ENCODE results near the gene ZNF410. TPM values are rescaled to one million over a fixed set of nuclear protein-coding genes. Genes with fewer than 3 reads are reported as not detected.

Gene ZNF410
- total RNA-seq, 2 experiments from 2014 or later: 53.8 to 56.4 TPM

DNA sequence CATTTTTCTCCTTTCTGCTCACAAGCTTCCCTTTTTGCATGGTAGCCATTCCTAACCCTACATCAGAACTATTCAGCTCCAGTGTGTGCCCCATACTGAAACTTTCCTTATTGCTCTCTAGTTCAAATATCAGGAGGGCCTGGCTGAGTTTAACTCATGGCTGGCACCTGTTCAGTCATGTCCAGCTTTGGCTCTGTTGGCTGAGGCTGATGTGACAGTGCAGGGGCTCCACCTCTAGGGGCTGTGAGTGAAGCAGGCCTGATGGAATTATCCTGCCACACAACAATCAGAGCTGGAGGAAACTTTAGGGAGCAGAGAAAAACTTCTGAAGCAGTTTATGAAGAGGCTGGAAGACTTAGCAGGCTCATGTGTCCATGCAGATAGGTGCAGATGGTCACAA is 71.9 kb downstream of the ZNF410 start:
- DNase-seq: no peak
- H3K36me3 Mint-ChIP-seq: peaks cover 12% of the 10 kb centered on the region
- H3K9me3 Mint-ChIP-seq: no peaks in the 10 kb centered on the region
- H3K4me1 Mint-ChIP-seq: no peaks in the 10 kb centered on the region
- H3K4me3 Mint-ChIP-seq: no peak overlapping the region
- peak overlapping the region; percentile 22 for H3K27ac Mint-ChIP-seq
- no peaks in the 10 kb centered on the region for H3K27me3 Mint-ChIP-seq

DNA sequence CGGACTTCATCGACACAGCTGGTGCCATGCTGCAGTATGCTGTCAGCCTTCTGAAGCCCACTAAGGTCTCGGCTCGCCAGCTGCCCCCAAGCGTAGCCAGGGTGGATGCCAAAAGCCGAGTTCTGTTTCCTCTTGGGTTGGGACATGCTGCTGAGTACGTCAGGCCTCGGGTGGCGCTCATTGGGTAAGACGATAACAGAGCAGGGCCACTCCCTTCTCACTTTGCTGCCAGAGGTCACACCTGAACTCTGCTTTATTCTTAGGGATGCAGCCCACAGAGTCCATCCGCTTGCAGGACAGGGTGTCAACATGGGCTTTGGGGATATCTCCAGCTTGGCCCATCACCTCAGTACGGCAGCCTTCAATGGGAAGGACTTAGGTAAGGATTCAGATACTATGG is 74.5 kb downstream of the ZNF410 start:
- H3K36me3 Mint-ChIP-seq: peaks cover 10% of the 10 kb centered on the region
- H3K27ac Mint-ChIP-seq: no peak overlapping the region
- no peaks in the 10 kb centered on the region for H3K9me3 Mint-ChIP-seq
- no peak overlapping the region for H3K4me3 Mint-ChIP-seq
- no peaks in the 10 kb centered on the region for H3K4me1 Mint-ChIP-seq
- H3K27me3 Mint-ChIP-seq: no peaks in the 10 kb centered on the region
- no peak for DNase-seq

DNA sequence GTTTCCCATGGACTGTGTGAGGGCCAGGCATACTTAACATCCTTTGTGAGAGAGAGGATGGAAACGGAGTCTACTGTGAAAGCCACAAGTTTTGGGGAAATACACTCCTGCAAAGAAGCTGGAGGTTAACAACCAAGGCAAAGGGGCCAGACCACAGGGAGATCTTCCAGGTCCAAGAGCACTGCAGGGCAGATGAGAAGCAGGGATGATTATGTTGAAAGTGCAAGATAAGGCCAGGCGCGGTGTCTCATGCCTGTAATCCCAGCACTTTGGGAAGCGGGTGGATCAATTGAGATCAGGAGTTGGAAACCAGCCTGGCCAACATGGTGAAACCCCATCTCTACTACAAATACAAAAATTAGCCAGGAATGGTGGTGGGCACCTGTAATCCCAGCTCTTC is 78.6 kb downstream of the ZNF410 start:
- Mint-ChIP-seq H3K36me3 (peaks cover 14% of the 10 kb centered on the region), H3K4me1 (no peaks in the 10 kb centered on the region), H3K9me3 (no peaks in the 10 kb centered on the region), H3K27ac (no peak overlapping the region), H3K4me3 (no peak overlapping the region), H3K27me3 (no peaks in the 10 kb centered on the region)
- DNase-seq: no peak

DNA sequence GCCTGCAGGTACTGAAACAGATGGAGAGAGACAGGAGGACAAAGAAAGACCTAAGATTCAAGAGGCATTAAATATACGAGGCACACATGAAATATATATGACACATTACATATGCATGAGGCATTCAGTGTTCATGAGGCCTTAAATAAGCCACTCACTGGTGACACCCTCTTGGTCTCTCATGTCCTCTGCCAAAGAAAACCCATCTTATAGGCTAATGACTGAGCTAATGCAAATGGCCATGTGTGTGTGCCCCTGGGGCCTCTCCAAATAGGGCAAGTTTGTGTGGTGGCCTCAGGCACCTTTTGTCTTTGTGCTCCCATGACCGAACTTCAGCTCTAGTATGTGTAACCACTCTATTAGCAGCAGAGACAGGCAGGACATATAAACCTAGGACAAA is 82.2 kb downstream of the ZNF410 start:
- no peak for DNase-seq
- H3K4me1 Mint-ChIP-seq: no peaks in the 10 kb centered on the region
- H3K27me3 Mint-ChIP-seq: no peaks in the 10 kb centered on the region
- H3K9me3 Mint-ChIP-seq: no peaks in the 10 kb centered on the region
- H3K4me3 Mint-ChIP-seq: no peak overlapping the region
- peaks cover 9% of the 10 kb centered on the region for H3K36me3 Mint-ChIP-seq
- H3K27ac Mint-ChIP-seq: no peak overlapping the region

DNA sequence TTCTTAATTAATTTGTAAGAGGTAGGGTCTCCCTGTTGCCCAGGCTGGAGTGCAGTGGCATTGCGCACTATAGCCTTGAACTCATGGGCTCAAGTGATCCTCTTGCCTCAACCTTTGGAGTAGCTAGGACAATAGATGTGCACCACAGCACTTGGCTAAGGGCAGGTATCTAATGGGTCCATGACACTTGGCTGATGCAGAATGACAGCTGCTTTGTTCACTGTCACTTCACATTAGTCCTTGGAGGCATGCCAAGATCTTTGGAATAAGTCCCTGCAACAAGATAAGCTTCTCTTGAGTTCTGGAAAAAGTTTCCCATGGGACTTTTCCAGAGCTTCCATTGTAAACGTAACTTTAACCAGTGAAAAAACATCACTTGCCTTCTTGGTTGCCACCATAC is 86.8 kb downstream of the ZNF410 start:
- Mint-ChIP-seq H3K27ac (no peak overlapping the region), H3K9me3 (no peaks in the 10 kb centered on the region), H3K4me1 (no peaks in the 10 kb centered on the region), H3K4me3 (no peak overlapping the region), H3K27me3 (no peaks in the 10 kb centered on the region), H3K36me3 (peaks cover 3% of the 10 kb centered on the region)
- DNase-seq: no peak

DNA sequence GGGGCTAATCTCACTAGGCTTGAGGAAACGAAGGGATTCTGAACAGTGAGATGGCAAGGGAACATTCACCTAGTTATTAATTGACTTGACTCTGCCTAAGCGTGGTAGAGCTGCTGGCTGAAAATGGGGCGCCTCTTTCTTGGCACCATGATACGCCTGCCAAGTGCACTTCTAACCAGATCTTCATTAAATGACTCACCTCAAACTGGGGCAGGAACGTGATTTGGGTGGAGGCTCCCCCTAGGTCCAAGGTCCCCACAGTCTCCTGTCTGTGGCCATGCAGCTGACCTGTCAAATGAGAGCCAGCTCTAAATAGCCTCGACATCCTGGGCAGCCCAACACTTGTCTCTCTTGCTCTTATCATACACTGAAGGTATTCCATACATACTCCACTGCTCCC is 89.5 kb downstream of the ZNF410 start:
- no peak for DNase-seq
- Mint-ChIP-seq H3K4me3 (no peak overlapping the region), H3K27ac (no peak overlapping the region), H3K36me3 (peaks cover 2% of the 10 kb centered on the region), H3K27me3 (no peaks in the 10 kb centered on the region), H3K4me1 (no peaks in the 10 kb centered on the region), H3K9me3 (no peaks in the 10 kb centered on the region)

DNA sequence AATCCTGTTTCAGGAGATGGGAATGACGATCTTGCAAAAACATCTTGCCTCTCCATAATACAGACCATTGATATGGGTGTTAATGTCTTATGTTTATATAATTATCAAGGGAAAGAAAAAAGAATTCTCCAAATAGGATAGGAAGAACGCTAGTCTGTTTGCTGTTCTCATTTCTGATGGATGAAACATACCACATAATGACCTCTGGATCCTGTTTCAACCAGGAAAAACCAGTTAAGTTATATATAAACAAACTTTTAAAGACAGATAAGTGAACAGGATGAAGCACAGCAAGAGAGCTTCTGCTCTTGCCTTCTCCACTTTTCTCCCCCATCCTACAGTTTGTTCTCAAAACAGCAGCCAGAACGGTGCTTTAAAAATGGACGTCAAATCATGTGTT is 91.2 kb downstream of the ZNF410 start:
- Mint-ChIP-seq H3K36me3 (no peaks in the 10 kb centered on the region), H3K9me3 (no peaks in the 10 kb centered on the region), H3K4me1 (no peaks in the 10 kb centered on the region), H3K27me3 (no peaks in the 10 kb centered on the region), H3K4me3 (no peak overlapping the region), H3K27ac (no peak overlapping the region)
- DNase-seq: no peak

Other genes with a start within 250 kb of the ZNF410 start
- gene DNAL1, start 241.9 kb upstream of the ZNF410 start, total RNA-seq: 10 to 100 TPM in 1 of 2 experiments, 1 to 10 TPM in 1; 7.7 to 11.9 TPM
- 10 to 100 TPM; 26.6 to 28.3 TPM for gene PNMA1, start 172.5 kb upstream of the ZNF410 start, total RNA-seq
- gene PTGR2, start 35.0 kb upstream of the ZNF410 start, total RNA-seq: 1 to 10 TPM; 6.5 to 6.7 TPM
- gene FAM161B, start 63.2 kb downstream of the ZNF410 start, total RNA-seq: 1 to 10 TPM; 1.0 to 1.1 TPM
- gene COQ6, start 63.4 kb downstream of the ZNF410 start, total RNA-seq: 10 to 100 TPM; 16.4 to 18.3 TPM
- gene ENTPD5, start 132.4 kb downstream of the ZNF410 start, total RNA-seq: 10 to 100 TPM in 1 of 2 experiments, 1 to 10 TPM in 1; 8.8 to 10.5 TPM
- 1 to 10 TPM; 1.6 to 1.9 TPM for gene BBOF1, start 132.5 kb downstream of the ZNF410 start, total RNA-seq
- 10 to 100 TPM in 1 of 2 experiments, 1 to 10 TPM in 1; 9.3 to 10.1 TPM for gene ALDH6A1, start 197.6 kb downstream of the ZNF410 start, total RNA-seq
- gene LIN52, start 198.1 kb downstream of the ZNF410 start, total RNA-seq: 10 to 100 TPM; 11.1 to 12.4 TPM